CD4-positive, alpha-beta T cell (primary cell): ENCODE data around the gene TBX18. TPM values are rescaled to one million over a fixed set of nuclear protein-coding genes. Genes with fewer than 3 reads are reported as not detected.

ENCODE experiments used
- ATAC-seq: fragments of 200-7000 bp; cut with Tn5 transposase; one replicate; pipeline ENCODE4 v1.10.0; 2022; ENCODE audit warnings: mild to moderate bottlenecking; ENCODE audit not compliant: poor library complexity
- CTCF ChIA-PET: fragments of 350-600 bp; sonication (Branson Sonifier 250); formaldehyde crosslinking; loops from one replicate; lab custom pipeline; 2021; ENCODE audit warnings: antibody characterized with exemption, inconsistent platforms; lab: Charles Lee
- POLR2A ChIA-PET: fragments of 350-600 bp; sonication (Branson Sonifier 250); formaldehyde crosslinking; loops from one replicate; lab custom pipeline; 2021; ENCODE audit warnings: antibody characterized with exemption, inconsistent platforms; lab: Charles Lee
- DNase-seq, 14 experiments: peaks; one replicate each; pipeline ENCODE4 v3.0.0-alpha.2; 2013 to 2020; ENCODE audit warnings: mixed read lengths in 2 of 14
- H3K27ac ChIP-seq, 2 donors: one replicate each; pipeline versions ENCODE4 v1.5.1 to v1.7.0; 2013; ENCODE audit warnings: low read length in 2 of 2, low read depth in 1 of 2, mild to moderate bottlenecking in 1 of 2
- H3K27me3 ChIP-seq, 2 experiments: 1 replicate in 1 of 2; 2 replicates in 1 of 2; pipeline versions ENCODE4 v1.6.1 to v1.7.0; 2013; ENCODE audit warnings: low read length in 2 of 2, control low read depth in 1 of 2, mild to moderate bottlenecking in 1 of 2, moderate library complexity in 1 of 2; ENCODE audit not compliant: insufficient read depth in 2 of 2, control insufficient read depth in 1 of 2
- H3K36me3 ChIP-seq: one replicate; pipeline ENCODE4 v1.6.1; 2013; ENCODE audit warnings: low read length, control low read depth; ENCODE audit not compliant: insufficient read depth
- H3K4me1 ChIP-seq: one replicate; pipeline ENCODE4 v1.6.1; 2013; ENCODE audit warnings: low read length, control low read depth; ENCODE audit not compliant: insufficient read depth
- H3K4me3 ChIP-seq: one replicate; pipeline ENCODE4 v1.5.1; 2013; ENCODE audit warnings: mild to moderate bottlenecking, low read length, moderate library complexity
- H3K9me3 ChIP-seq, 2 experiments: 1 replicate in 1 of 2; 2 replicates in 1 of 2; pipeline versions ENCODE4 v1.6.1 to v1.7.0; 2013; ENCODE audit warnings: low read length in 2 of 2, mild to moderate bottlenecking in 2 of 2, control low read depth in 1 of 2, moderate library complexity in 1 of 2; ENCODE audit not compliant: control insufficient read depth in 1 of 2, insufficient read depth in 1 of 2
- H3K27ac Mint-ChIP-seq: one replicate; pipeline ENCODE4 v1.8.0; 2020; ENCODE audit warnings: mixed read lengths
- H3K27me3 Mint-ChIP-seq: one replicate; pipeline ENCODE4 v1.8.0; 2021; ENCODE audit warnings: mixed read lengths
- H3K36me3 Mint-ChIP-seq: one replicate; pipeline ENCODE4 v1.8.0; 2021; ENCODE audit warnings: low read depth, mixed read lengths
- H3K4me1 Mint-ChIP-seq: one replicate; pipeline ENCODE4 v1.8.0; 2021; ENCODE audit warnings: low read depth, mixed read lengths
- H3K4me3 Mint-ChIP-seq: one replicate; pipeline ENCODE4 v1.8.0; 2020; ENCODE audit warnings: mild to moderate bottlenecking, mixed read lengths
- H3K9me3 Mint-ChIP-seq: one replicate; pipeline ENCODE4 v1.8.0; 2020; ENCODE audit warnings: mixed read lengths
- intact Hi-C, 2 experiments: fragments of 100-400 bp; cut with DNase I in 1 of 2; cut with micrococcal nuclease in 1 of 2; formaldehyde crosslinking; loops; one replicate each; pipeline versions ENCODE4 v1.15.1 to v1.9.0; 2023 to 2025; cut with DNase I, micrococcal nuclease
- total RNA-seq, 174 experiments: library from RNA in 2 of 174; stranded (reverse) in 2 of 174; gene quantifications; one replicate each; pipeline ENCODE4 v1.2.3 and lab custom pipeline; 2021 to 2026
- TF ChIP-seq, protein P1 (sequence below): fragments of 200-600 bp; IDR thresholded peaks from one replicate; pipeline ENCODE4 v1.8.0; 2022; ENCODE audit warnings: antibody characterized with exemption, mild to moderate bottlenecking

The TBX18 gene
- total RNA-seq, 2 experiments from 2014 or later: not detected

DNA sequence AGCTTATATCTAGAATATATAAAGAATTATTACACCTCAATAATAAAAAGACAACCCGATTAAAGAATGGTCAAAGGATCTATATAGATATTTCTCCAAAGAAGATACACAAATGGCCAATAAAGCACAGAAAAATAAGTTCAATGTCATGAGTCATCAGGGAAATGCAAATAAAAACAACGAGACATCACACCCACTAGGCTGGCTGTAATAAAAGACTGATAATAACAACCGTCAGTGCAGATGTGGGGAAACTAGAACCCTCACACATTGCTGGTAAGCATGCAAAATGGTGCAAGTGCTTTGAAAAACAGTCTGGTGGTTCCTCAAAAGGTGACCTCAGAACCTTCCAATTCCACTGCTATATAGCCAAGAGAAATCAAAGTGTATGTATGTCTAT lies 33.0 kb downstream of the TBX18 start:
- H3K4me3 ChIP-seq: no peak overlapping the region
- no peaks in the 10 kb centered on the region for H3K27me3 Mint-ChIP-seq
- H3K27me3 ChIP-seq: no peaks in the 10 kb centered on the region
- TF ChIP-seq, protein P1, sequence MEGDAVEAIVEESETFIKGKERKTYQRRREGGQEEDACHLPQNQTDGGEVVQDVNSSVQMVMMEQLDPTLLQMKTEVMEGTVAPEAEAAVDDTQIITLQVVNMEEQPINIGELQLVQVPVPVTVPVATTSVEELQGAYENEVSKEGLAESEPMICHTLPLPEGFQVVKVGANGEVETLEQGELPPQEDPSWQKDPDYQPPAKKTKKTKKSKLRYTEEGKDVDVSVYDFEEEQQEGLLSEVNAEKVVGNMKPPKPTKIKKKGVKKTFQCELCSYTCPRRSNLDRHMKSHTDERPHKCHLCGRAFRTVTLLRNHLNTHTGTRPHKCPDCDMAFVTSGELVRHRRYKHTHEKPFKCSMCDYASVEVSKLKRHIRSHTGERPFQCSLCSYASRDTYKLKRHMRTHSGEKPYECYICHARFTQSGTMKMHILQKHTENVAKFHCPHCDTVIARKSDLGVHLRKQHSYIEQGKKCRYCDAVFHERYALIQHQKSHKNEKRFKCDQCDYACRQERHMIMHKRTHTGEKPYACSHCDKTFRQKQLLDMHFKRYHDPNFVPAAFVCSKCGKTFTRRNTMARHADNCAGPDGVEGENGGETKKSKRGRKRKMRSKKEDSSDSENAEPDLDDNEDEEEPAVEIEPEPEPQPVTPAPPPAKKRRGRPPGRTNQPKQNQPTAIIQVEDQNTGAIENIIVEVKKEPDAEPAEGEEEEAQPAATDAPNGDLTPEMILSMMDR: no peak
- intact Hi-C loops: no loop called here
- DNase-seq (no peak), ATAC-seq (no peak)
- no peaks in the 10 kb centered on the region for H3K4me1 Mint-ChIP-seq
- ChIA-PET POLR2A (no interaction called here), CTCF (no interaction called here)
- H3K27ac Mint-ChIP-seq: no peak overlapping the region
- no peaks in the 10 kb centered on the region for H3K36me3 Mint-ChIP-seq
- no peak overlapping the region for H3K27ac ChIP-seq
- no peaks in the 10 kb centered on the region for H3K4me1 ChIP-seq
- peaks cover 4% of the 10 kb centered on the region for H3K9me3 Mint-ChIP-seq
- H3K36me3 ChIP-seq: no peaks in the 10 kb centered on the region
- H3K9me3 ChIP-seq: no peaks in the 10 kb centered on the region
- no peak overlapping the region for H3K4me3 Mint-ChIP-seq

DNA sequence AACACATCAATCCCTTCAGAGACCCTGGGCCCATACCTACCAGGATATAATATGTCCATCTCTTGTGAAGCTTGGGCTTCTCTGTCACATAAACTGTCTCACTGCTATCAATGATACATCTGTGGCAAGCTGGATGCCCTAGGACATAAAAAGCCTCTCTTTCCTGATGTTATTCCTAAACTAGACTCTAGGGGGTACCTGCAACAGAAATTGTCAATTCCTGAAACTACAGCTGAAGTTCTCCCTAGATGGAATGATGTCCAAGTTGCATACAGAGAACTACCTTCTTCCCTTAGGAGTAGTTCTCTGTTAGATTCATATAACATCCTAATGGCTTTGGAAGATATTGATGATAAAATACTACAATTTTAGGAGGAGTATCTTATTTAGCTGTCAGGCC lies 35.8 kb downstream of the TBX18 start:
- H3K27me3 ChIP-seq: peaks cover 0 to 3% of the 10 kb centered on the region in 2 experiments
- ChIA-PET POLR2A (no interaction called here), CTCF (no interaction called here)
- no peaks in the 10 kb centered on the region for H3K36me3 ChIP-seq
- H3K27ac ChIP-seq: no peak overlapping the region
- Mint-ChIP-seq H3K27ac (no peak overlapping the region), H3K9me3 (peaks cover 4% of the 10 kb centered on the region), H3K4me1 (no peaks in the 10 kb centered on the region), H3K36me3 (no peaks in the 10 kb centered on the region), H3K4me3 (no peak overlapping the region), H3K27me3 (no peaks in the 10 kb centered on the region)
- DNase-seq: no peak
- intact Hi-C loops: no loop called here
- H3K9me3 ChIP-seq: no peaks in the 10 kb centered on the region
- H3K4me1 ChIP-seq: no peaks in the 10 kb centered on the region
- no peak for ATAC-seq
- TF ChIP-seq, protein P1: no peak
- H3K4me3 ChIP-seq: no peak overlapping the region

DNA sequence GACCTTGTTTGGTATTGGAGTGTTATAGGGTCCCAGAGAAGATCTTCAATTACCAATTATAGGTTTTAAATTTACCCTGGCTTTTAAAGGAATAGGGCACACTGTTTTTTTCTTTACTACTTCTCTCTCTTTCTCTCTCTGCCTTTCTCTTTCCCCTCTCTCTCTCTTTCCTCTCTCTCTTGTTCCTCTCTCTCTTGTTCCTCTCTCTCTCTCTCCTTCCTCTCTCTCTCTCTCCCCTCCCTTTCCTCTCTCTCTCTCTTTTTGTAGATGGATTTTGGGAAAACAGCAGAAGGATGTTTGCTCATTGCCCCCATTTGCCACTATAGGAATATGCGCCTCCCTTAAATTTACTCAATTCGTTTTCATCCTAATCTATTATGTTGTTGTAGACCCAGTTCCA lies 45.2 kb downstream of the TBX18 start:
- intact Hi-C loops: no loop called here
- Histone ChIP-seq H3K9me3 (peaks cover 0 to 3% of the 10 kb centered on the region in 2 experiments), H3K4me3 (no peak overlapping the region), H3K27me3 (no peaks in the 10 kb centered on the region), H3K36me3 (no peaks in the 10 kb centered on the region), H3K4me1 (no peaks in the 10 kb centered on the region), H3K27ac (no peak overlapping the region)
- ATAC-seq (no peak), DNase-seq (no peak)
- ChIA-PET POLR2A (no interaction called here), CTCF (no interaction called here)
- no peaks in the 10 kb centered on the region for H3K27me3 Mint-ChIP-seq
- H3K9me3 Mint-ChIP-seq: no peaks in the 10 kb centered on the region
- TF ChIP-seq, protein P1: no peak
- H3K4me1 Mint-ChIP-seq: no peaks in the 10 kb centered on the region
- H3K27ac Mint-ChIP-seq: no peak overlapping the region
- no peaks in the 10 kb centered on the region for H3K36me3 Mint-ChIP-seq
- no peak overlapping the region for H3K4me3 Mint-ChIP-seq
